ENCODE data around the gene EVPLL. TPM values are rescaled to one million over a fixed set of nuclear protein-coding genes. Genes with fewer than 3 reads are reported as not detected.

Gene EVPLL
- total and polyA plus RNA-seq, 9 of the 15 experiments (the other 6 are each of a cell fraction or from before 2014, with no cell fraction given), result not detected

DNA sequence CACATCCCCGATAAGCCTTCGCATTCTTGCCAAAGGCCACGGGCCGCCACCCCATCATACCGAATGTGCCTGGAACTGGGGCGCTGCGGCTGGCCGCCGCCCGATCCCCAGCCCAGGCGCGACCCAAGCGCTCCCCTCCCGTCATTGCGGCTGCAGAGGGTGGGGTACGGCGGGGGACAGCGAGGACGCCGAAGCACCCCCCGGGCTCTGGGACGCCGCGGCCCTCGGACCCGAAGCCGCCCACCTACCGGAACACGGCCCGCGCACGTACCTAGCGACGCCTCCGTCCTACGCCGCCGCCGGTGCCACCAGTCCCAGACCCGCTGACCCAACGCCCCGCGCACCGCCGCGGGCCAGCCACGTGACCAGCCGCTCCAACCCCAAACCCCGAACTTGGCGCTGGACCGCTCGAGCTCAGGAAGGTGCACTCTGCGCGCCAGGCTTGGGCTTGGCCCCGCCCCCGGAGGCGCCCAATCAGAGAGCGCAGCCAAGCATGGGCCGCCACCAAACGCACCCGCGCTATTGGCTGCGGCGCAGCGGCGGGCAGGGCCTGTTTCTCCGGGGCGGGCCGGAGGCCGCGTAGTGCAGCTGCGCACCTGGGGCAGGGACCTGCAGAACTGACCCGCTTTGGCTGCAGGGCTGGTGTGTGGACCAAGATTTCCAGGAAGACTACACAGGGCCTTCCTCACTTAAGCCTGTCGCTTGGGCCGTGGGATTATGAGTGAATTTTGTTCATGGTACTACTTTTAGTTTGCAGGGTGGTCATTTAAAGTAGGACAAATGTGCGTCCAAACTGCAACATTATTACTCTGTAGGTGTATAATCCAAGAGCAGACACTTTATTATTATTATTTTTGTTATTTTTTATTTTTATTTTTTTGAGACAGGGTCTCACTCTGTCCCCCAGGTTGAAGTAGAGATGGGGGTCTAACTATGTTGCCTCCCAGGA is 14.2 kb upstream of the EVPLL start, which contains the start of gene SHMT1 (continued):
- TF ChIP-seq, protein P1, sequence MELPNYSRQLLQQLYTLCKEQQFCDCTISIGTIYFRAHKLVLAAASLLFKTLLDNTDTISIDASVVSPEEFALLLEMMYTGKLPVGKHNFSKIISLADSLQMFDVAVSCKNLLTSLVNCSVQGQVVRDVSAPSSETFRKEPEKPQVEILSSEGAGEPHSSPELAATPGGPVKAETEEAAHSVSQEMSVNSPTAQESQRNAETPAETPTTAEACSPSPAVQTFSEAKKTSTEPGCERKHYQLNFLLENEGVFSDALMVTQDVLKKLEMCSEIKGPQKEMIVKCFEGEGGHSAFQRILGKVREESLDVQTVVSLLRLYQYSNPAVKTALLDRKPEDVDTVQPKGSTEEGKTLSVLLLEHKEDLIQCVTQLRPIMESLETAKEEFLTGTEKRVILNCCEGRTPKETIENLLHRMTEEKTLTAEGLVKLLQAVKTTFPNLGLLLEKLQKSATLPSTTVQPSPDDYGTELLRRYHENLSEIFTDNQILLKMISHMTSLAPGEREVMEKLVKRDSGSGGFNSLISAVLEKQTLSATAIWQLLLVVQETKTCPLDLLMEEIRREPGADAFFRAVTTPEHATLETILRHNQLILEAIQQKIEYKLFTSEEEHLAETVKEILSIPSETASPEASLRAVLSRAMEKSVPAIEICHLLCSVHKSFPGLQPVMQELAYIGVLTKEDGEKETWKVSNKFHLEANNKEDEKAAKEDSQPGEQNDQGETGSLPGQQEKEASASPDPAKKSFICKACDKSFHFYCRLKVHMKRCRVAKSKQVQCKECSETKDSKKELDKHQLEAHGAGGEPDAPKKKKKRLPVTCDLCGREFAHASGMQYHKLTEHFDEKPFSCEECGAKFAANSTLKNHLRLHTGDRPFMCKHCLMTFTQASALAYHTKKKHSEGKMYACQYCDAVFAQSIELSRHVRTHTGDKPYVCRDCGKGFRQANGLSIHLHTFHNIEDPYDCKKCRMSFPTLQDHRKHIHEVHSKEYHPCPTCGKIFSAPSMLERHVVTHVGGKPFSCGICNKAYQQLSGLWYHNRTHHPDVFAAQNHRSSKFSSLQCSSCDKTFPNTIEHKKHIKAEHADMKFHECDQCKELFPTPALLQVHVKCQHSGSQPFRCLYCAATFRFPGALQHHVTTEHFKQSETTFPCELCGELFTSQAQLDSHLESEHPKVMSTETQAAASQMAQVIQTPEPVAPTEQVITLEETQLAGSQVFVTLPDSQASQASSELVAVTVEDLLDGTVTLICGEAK (IDR thresholded peaks at IDR 0.05), result no peak
- TF ChIP-seq, protein P1 (CRISPR knock-in tag; IDR thresholded peaks at IDR 0.05), result no peak
- no peak for TF ChIP-seq GTF2A2 (tag; IDR thresholded peaks at IDR 0.05)
- TF ChIP-seq, protein P2, sequence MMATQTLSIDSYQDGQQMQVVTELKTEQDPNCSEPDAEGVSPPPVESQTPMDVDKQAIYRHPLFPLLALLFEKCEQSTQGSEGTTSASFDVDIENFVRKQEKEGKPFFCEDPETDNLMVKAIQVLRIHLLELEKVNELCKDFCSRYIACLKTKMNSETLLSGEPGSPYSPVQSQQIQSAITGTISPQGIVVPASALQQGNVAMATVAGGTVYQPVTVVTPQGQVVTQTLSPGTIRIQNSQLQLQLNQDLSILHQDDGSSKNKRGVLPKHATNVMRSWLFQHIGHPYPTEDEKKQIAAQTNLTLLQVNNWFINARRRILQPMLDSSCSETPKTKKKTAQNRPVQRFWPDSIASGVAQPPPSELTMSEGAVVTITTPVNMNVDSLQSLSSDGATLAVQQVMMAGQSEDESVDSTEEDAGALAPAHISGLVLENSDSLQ (IDR thresholded peaks at IDR 0.05), result no peak
- no peak for TF ChIP-seq NCOA1 (IDR thresholded peaks at IDR 0.05; ENCODE audit: low read depth)
- TF ChIP-seq ZNF165 (CRISPR knock-in tag; IDR thresholded peaks at IDR 0.05; ENCODE audit: borderline replicate concordance), result no peak
- TF ChIP-seq CREB1 (IDR thresholded peaks at IDR 0.05), result no peak
- TF ChIP-seq CREB1 (CRISPR knock-in tag; IDR thresholded peaks at IDR 0.05), result no peak
- TF ChIP-seq ZFP30 (CRISPR knock-in tag; IDR thresholded peaks at IDR 0.05; ENCODE audit: borderline replicate concordance), result no peak
- TF ChIP-seq RFX1 (IDR thresholded peaks at IDR 0.05), result no peak
- TF ChIP-seq HNRNPLL (IDR thresholded peaks at IDR 0.05; ENCODE audit: low read depth, low read length, poor library complexity, severe bottlenecking), result peak; percentile 98
- no peak for TF ChIP-seq ZNF77 (CRISPR knock-in tag; IDR thresholded peaks at IDR 0.05)
- no peak for TF ChIP-seq ID3 (CRISPR knock-in tag; IDR thresholded peaks at IDR 0.05)
- no peak for TF ChIP-seq ID3 (tag; IDR thresholded peaks at IDR 0.05)
- TF ChIP-seq, protein P3, sequence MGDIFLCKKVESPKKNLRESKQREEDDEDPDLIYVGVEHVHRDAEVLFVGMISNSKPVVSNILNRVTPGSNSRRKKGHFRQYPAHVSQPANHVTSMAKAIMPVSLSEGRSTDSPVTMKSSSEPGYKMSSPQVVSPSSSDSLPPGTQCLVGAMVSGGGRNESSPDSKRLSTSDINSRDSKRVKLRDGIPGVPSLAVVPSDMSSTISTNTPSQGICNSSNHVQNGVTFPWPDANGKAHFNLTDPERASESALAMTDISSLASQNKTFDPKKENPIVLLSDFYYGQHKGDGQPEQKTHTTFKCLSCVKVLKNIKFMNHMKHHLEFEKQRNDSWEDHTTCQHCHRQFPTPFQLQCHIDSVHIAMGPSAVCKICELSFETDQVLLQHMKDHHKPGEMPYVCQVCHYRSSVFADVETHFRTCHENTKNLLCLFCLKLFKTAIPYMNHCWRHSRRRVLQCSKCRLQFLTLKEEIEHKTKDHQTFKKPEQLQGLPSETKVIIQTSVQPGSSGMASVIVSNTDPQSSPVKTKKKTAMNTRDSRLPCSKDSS (IDR thresholded peaks at IDR 0.05; ENCODE audit: low read depth, partially characterized antibody), result no peak
- peak; percentile 47; the same call in 1 of the 2 replicates for TF ChIP-seq BHLHE40 (IDR thresholded peaks at IDR 0.05; ENCODE audit: low read length)

All from K562 (cell line).